GM23248 (cell line): ENCODE results near the gene SGTA. TPM values are rescaled to one million over a fixed set of nuclear protein-coding genes. Genes with fewer than 3 reads are reported as not detected.

ENCODE experiments used
- DNase-seq: peaks from one replicate; pipeline ENCODE4 v3.0.0-alpha.2; 2015
- H2AFZ ChIP-seq: fragments of 200-600 bp; sonication (generic); 2 replicates; pipeline ENCODE4 v1.6.1; 2016; ENCODE audit warnings: antibody characterized with exemption
- H3F3A ChIP-seq: fragments of 200-600 bp; sonication (generic); 2 replicates; pipeline ENCODE4 v1.6.1; 2016; ENCODE audit warnings: mild to moderate bottlenecking, antibody characterized with exemption, mixed run types; ENCODE audit not compliant: insufficient read depth
- H3K27ac ChIP-seq: fragments of 200-600 bp; sonication (generic); 2 replicates; pipeline ENCODE4 v1.5.1; 2016; ENCODE audit warnings: mild to moderate bottlenecking
- H3K27me3 ChIP-seq: fragments of 200-600 bp; sonication (generic); replicated peaks from 2 replicates; pipeline ENCODE4 v1.6.1; 2016; ENCODE audit warnings: mild to moderate bottlenecking; ENCODE audit not compliant: insufficient read depth
- H3K36me3 ChIP-seq: fragments of 200-600 bp; sonication (generic); 2 replicates; pipeline ENCODE4 v1.6.1; 2016; ENCODE audit warnings: low read depth, mild to moderate bottlenecking
- H3K4me1 ChIP-seq: fragments of 200-600 bp; sonication (generic); 2 replicates; pipeline ENCODE4 v1.6.1; 2016; ENCODE audit warnings: mild to moderate bottlenecking; ENCODE audit not compliant: insufficient read depth
- H3K4me2 ChIP-seq: fragments of 200-600 bp; sonication (generic); one replicate; pipeline ENCODE4 v1.6.1; 2016; ENCODE audit warnings: mild to moderate bottlenecking; ENCODE audit not compliant: unreplicated experiment
- H3K4me3 ChIP-seq: fragments of 200-600 bp; sonication (generic); 2 replicates; pipeline ENCODE4 v1.5.1; 2016; ENCODE audit warnings: mild to moderate bottlenecking
- H3K79me2 ChIP-seq: fragments of 200-600 bp; sonication (generic); 2 replicates; pipeline ENCODE4 v1.6.1; 2016; ENCODE audit warnings: mild to moderate bottlenecking; ENCODE audit not compliant: insufficient read depth
- H3K9ac ChIP-seq: fragments of 200-600 bp; sonication (generic); 2 replicates; pipeline ENCODE4 v1.6.1; 2016; ENCODE audit warnings: mild to moderate bottlenecking
- H3K9me2 ChIP-seq: fragments of 200-600 bp; sonication (generic); 2 replicates; pipeline ENCODE4 v1.6.1; 2016; ENCODE audit warnings: mixed run types, mild to moderate bottlenecking, moderate library complexity; ENCODE audit not compliant: insufficient read depth
- H3K9me3 ChIP-seq: fragments of 200-600 bp; sonication (generic); one replicate; pipeline ENCODE4 v1.6.1; 2017; ENCODE audit warnings: low read depth
- H4K20me1 ChIP-seq: fragments of 200-600 bp; sonication (generic); 2 replicates; pipeline ENCODE4 v1.6.0; 2016; ENCODE audit not compliant: insufficient read depth
- EZH2 ChIP-seq: fragments of 200-600 bp; sonication (generic); IDR thresholded peaks from 2 replicates; pipeline ENCODE4 v1.6.1; 2018; ENCODE audit warnings: antibody characterized with exemption, mild to moderate bottlenecking; ENCODE audit not compliant: insufficient read depth, poor library complexity, severe bottlenecking
- EZH2phosphoT487 ChIP-seq: fragments of 200-600 bp; sonication (generic); IDR thresholded peaks from 2 replicates; pipeline ENCODE4 v1.6.1; 2018; ENCODE audit warnings: antibody characterized with exemption, moderate library complexity, mild to moderate bottlenecking, low read depth; ENCODE audit not compliant: insufficient read depth
- WGBS, 2 experiments: methylation state at CpG; one replicate each; pipeline ENCODE4 v1.1.6; 2015 to 2017; ENCODE audit warnings: low lambda C conversion rate in 2 of 2, low coverage in 1 of 2; ENCODE audit errors: missing lambda C conversion rate in 2 of 2; 5-methylcytosine and 5-hydroxymethylcytosine counted together
- in situ Hi-C: fragments of 300-500 bp; cut with MboI; formaldehyde crosslinking; loops from 2 replicates; pipeline ENCODE4 v1.15.0; 2020
- polyA plus RNA-seq: library from polyadenylated mRNA; unstranded; fragments of >200 nt; fragmentation: Nextera tagmentation; extraction: Ambion mirVana; gene quantifications from 2 replicates; pipeline ENCODE4 v1.2.1, GENCODE V29; 2016
- total RNA-seq: library from RNA; depleted of rRNA; stranded (reverse); fragments of >200 nt; shearing (Covaris generic); gene quantifications from 2 replicates; pipeline ENCODE4 v1.2.3, GENCODE V29; 2014

Gene SGTA
- total and polyA plus RNA-seq, 2 experiments from 2014 or later: 57.5 to 66.2 TPM

GRCh38 chr19:2807379-2808128 lies 24.5 kb upstream of the SGTA start:
- H3K79me2 ChIP-seq: no peaks in the 10 kb centered on the region
- no peaks in the 10 kb centered on the region for H3K9me2 ChIP-seq
- no peaks in the 10 kb centered on the region; the same call in 1 of the 2 replicates for H3K36me3 ChIP-seq
- H3K4me1 ChIP-seq: no peaks in the 10 kb centered on the region
- no peaks in the 10 kb centered on the region for H3K9me3 ChIP-seq
- no peak overlapping the region for H3K9ac ChIP-seq
- no peaks in the 10 kb centered on the region for H3K27me3 ChIP-seq
- H4K20me1 ChIP-seq: no peaks in the 10 kb centered on the region
- TF ChIP-seq EZH2phosphoT487 (no peak), EZH2 (no peak)
- no peak overlapping the region for H2AFZ ChIP-seq
- H3F3A ChIP-seq: no peaks in the 10 kb centered on the region
- 96 to 98% methylated on average over 37 to 56 of the region's 56 CpGs for WGBS, 2 experiments
- in situ Hi-C loops: no loop called here
- DNase-seq: no peak
- H3K4me3 ChIP-seq: no peak overlapping the region
- H3K27ac ChIP-seq: no peak overlapping the region
- no peak overlapping the region for H3K4me2 ChIP-seq

- Histone ChIP-seq H3K79me2 (no peaks in the 10 kb centered on the region), H3K9me3 (no peaks in the 10 kb centered on the region), H3K4me2 (no peak overlapping the region), H3K4me3 (no peak overlapping the region), H3K9me2 (no peaks in the 10 kb centered on the region), H2AFZ (no peak overlapping the region), H3K27ac (no peak overlapping the region), H3K9ac (no peak overlapping the region), H3K4me1 (no peaks in the 10 kb centered on the region), H4K20me1 (no peaks in the 10 kb centered on the region), H3K36me3 (no peaks in the 10 kb centered on the region; the same call in 1 of the 2 replicates), H3F3A (no peaks in the 10 kb centered on the region), H3K27me3 (no peaks in the 10 kb centered on the region)
- WGBS, 2 experiments: 94 to 96% methylated on average over 24 to 34 of the region's 34 CpGs
- in situ Hi-C loops: no loop called here
- no peak for DNase-seq
- no peak for TF ChIP-seq EZH2phosphoT487
Observed at GRCh38 chr19:2806736-2807378, 23.8 kb upstream of the SGTA start.

- 94 to 95% methylated on average over 19 to 23 of the region's 23 CpGs for WGBS, 2 experiments
- no peaks in the 10 kb centered on the region; the same call in 1 of the 2 replicates for H3K36me3 ChIP-seq
Observed at GRCh38 chr19:2805991-2806649, 23.0 kb upstream of the SGTA start.

GRCh38 chr19:2805261-2805900 lies 22.3 kb upstream of the SGTA start:
- no peaks in the 10 kb centered on the region for H3K79me2 ChIP-seq
- H3K9me2 ChIP-seq: no peaks in the 10 kb centered on the region
- H4K20me1 ChIP-seq: no peaks in the 10 kb centered on the region
- no peaks in the 10 kb centered on the region for H3K27me3 ChIP-seq
- no peaks in the 10 kb centered on the region for H3K4me1 ChIP-seq
- H3K9ac ChIP-seq: no peak overlapping the region
- no peaks in the 10 kb centered on the region for H3F3A ChIP-seq
- no peaks in the 10 kb centered on the region for H3K9me3 ChIP-seq
- no peaks in the 10 kb centered on the region; the same call in 1 of the 2 replicates for H3K36me3 ChIP-seq
- no peak for TF ChIP-seq EZH2phosphoT487
- TF ChIP-seq EZH2: no peak
- no peak overlapping the region for H3K27ac ChIP-seq
- H2AFZ ChIP-seq: no peak overlapping the region
- no peak overlapping the region for H3K4me3 ChIP-seq
- WGBS, 2 experiments: 95 to 96% methylated on average over 22 to 25 of the region's 28 CpGs
- no peak for DNase-seq
- no peak overlapping the region for H3K4me2 ChIP-seq
- in situ Hi-C loops: no loop called here

More at GRCh38 chr19:2805991-2806649, 23.0 kb upstream of the SGTA start:
- Histone ChIP-seq H3K4me2 (no peak overlapping the region), H3F3A (no peaks in the 10 kb centered on the region), H3K4me3 (no peak overlapping the region), H2AFZ (no peak overlapping the region), H3K79me2 (no peaks in the 10 kb centered on the region), H3K9me2 (no peaks in the 10 kb centered on the region), H4K20me1 (no peaks in the 10 kb centered on the region), H3K27ac (no peak overlapping the region), H3K4me1 (no peaks in the 10 kb centered on the region), H3K9ac (no peak overlapping the region), H3K27me3 (no peaks in the 10 kb centered on the region), H3K9me3 (no peaks in the 10 kb centered on the region)
- TF ChIP-seq EZH2phosphoT487 (no peak), EZH2 (no peak)
- DNase-seq: no peak
- in situ Hi-C loops: no loop called here
